GM18507 (cell line): ENCODE data around the gene GALNS.
"Not testable (repeated sequence)": the region's sequence is repeated elsewhere in the genome, so short reads cannot be mapped to it uniquely, and the experiment has no call there.

Experiments used
- DNase-seq: peaks from one replicate; pipeline ENCODE4 v3.0.0; 2011; ENCODE audit warnings: low read depth; ENCODE audit not compliant: insufficient read length; ENCODE audit errors: extremely low spot score
- FAIRE-seq: peaks from 2 replicates; lab custom pipeline; 2011; peaks lifted over from hg19 to GRCh38; lab: Jason Lieb, UNC

The GALNS gene

DNA sequence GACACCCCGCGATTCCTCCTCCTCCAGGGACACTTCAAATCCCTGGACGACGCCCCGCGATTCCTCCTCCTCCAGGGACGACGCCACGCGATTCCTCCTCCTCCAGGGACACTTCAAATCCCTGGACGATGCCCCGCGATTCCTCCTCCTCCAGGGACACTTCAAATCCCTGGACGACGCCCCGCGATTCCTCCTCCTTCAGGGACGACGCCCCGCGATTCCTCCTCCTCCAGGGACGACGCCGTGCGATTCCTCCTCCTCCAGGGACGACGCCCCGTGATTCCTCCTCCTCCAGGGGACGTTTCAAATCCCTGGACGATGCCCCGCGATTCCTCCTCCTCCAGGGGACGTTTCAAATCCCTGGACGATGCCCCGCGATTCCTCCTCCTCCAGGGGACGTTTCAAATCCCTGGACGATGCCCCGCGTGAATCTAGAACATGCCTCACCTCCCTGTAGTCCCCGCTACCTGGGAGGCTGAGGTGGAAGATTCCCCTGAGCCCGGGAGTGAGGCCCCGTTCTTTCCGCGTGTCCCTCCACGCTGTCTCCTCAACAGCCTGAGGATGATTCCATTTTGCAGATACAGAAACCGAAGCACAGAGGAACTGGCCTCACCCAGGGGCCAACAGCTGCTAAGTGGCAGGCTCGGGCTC lies 33.1 kb upstream of the GALNS start:
- not testable (repeated sequence) for DNase-seq, FAIRE-seq

- no peak for FAIRE-seq
Observed at GRCh38 chr16:88888461-88889387, 32.0 kb upstream of the GALNS start.

DNA sequence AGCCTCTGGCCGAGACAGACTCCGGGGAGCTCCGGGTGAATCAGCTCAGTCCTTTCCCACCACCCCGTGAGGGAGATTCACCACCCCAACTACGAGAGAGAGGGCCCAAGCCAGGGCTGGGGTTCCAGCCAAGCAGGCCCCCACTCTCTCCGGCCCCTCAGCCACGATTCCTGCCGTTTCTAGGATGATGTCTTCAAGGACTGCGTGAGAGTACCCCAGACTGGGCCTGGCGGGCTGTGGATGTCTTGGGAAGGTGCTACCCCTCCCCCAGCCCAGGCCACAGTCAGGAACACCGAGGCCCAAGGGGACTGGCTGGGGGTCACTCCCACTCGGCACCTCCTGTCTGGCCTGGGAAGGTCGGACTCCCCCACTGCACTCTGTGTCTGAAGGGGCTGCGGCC lies 31.3 kb upstream of the GALNS start:
- DNase-seq (no peak), FAIRE-seq (no peak)

More at GRCh38 chr16:88888461-88889387, 32.0 kb upstream of the GALNS start:
- no peak for DNase-seq

DNA sequence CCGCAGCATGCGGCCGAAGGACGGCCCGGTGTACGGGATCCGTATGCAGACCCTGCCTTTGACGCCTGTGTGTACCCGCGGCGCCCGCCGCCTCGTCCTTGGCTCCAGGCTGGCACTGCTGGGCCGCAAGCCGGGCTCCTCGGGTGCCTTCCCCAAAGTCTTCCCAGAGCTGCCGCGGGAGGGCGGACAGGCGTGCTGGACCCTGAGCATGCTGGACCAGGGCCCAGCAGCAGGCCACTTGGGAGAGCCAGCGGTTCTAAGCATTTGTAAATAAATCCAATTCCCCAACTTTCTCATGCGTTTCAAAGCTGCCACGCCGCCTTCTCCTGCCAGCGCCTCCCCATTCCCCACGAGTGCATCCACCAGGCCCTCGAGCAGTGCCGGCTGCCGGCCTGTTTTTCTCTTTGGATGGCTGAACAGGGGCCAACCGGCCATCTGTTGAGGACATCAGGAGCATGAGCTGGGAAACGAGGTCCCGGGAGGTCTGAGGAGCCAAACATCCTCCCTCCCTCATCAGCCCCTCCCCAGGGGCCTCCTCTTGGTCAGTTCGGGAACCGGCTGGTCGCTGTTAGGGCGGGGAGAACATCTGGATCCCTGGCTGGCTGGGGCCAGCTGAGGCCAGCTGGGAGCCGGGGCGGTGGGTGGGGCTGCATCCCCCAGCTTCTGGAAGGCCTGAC lies 30.2 kb upstream of the GALNS start:
- DNase-seq = no peak

GRCh38 chr16:88886420-88886844 lies 29.7 kb upstream of the GALNS start:
- FAIRE-seq (no peak), DNase-seq (no peak)

More for the DNA sequence above, 30.2 kb upstream of the GALNS start:
- no peak for FAIRE-seq

DNA sequence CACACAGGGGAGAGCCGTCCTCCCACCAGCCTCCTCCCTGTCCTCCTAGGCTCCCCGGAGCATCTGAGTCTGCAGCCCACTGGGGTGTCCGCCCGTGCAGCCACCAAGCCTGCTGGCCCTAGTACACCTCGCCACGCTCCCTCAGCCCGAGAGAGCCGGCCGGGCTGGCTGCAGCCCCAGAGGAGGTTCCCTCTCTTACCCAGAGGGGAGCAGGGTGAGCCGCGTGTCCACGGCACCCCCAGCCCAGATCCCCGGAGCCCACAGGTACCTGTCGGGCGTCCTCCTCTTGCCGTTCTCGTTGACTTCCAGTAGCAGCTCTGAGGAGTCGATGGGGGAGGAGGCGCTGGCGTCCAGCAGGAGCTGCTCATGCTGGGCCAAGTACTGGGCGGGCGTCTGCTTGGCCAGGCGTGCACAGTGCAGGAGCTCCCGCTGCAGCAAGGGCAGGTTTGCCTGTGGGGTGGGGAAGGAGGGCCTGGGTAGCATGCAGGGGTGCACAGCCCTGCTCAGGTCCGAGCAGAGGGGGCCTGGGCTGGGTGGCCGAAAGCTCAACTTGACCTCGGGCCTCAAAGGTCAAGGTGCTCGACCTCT lies 29.0 kb upstream of the GALNS start:
- DNase-seq = no peak
- no peak for FAIRE-seq

GRCh38 chr16:88884569-88885271 lies 28.0 kb upstream of the GALNS start:
- DNase-seq (no peak), FAIRE-seq (no peak)

DNA sequence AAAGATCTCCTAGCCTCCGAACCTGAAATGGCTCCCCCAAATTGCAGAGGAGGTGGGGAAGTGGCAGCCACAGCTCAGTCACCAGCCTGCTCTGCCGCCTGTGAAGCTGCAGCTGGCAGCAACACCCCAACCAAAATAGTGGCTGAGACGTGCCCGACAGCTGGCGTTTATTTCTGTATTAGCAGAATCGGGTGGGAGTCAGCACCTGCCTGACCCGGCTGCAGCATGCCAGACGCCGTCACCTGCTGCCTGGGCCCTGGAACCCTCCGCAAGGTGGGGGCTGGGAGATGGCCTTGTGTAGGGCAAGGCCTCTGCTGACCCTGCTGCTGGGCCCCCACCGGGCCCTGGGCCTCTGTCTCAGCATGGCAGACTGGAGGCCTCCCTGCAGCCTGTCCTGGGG lies 27.2 kb upstream of the GALNS start:
- no peak for DNase-seq
- no peak for FAIRE-seq

GRCh38 chr16:88883117-88883895 lies 26.6 kb upstream of the GALNS start:
- no peak for FAIRE-seq
- no peak for DNase-seq

- FAIRE-seq (no peak), DNase-seq (no peak)
Observed at GRCh38 chr16:88882358-88883030, 25.7 kb upstream of the GALNS start.

GRCh38 chr16:88881675-88882357 lies 25.1 kb upstream of the GALNS start:
- DNase-seq (no peak), FAIRE-seq (no peak)

DNA sequence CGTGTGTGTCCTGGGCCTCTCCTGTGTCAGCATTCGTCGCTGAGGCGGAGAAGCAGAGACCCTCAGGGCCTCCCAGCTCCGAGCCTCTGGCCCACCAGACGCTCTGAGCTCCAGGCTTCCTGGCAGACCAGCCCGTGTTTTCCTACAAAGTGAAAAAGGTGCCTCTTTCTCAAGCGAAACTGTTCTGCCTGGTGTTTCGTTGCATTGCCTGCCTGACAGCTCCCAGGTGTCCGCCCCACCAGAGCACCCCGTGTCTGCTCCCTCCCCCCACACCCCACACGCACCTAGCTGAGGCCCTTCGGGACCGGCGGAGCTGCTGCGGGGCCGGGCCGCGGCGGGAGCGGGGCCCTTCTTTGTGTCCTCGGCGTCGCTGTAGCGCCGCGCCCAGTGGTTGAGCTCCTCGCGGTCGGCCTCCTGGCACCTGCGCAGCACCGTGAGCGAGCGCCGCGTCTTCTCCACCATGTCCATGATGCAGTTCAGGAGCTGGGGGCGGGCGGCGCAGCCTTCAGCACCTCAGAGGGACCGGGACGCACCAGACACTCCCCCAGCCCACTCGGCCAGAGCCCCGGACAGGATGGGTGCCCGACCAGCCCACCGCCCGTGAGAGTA lies 24.4 kb upstream of the GALNS start:
- FAIRE-seq (no peak), DNase-seq (no peak)

GRCh38 chr16:88880226-88881006 lies 23.7 kb upstream of the GALNS start:
- no peak for FAIRE-seq
- DNase-seq = no peak

- DNase-seq (no peak), FAIRE-seq (no peak)
Observed at GRCh38 chr16:88879788-88880055, 23.0 kb upstream of the GALNS start.

GRCh38 chr16:88878967-88879787 lies 22.4 kb upstream of the GALNS start:
- no peak for FAIRE-seq

GRCh38 chr16:88878356-88878755 lies 21.6 kb upstream of the GALNS start:
- DNase-seq (no peak), FAIRE-seq (no peak)

More at GRCh38 chr16:88878967-88879787, 22.4 kb upstream of the GALNS start:
- no peak for DNase-seq
